C4-2B (cell line): ENCODE data around the gene KIF1B.

Experiments
- ZFX ChIP-seq: fragments of 450-650 bp; IDR thresholded peaks from 2 replicates; pipeline ENCODE4 v1.6.1; 2017
- TF ChIP-seq, protein P1 (sequence below): fragments of 450-650 bp; conservative IDR thresholded peaks from 2 replicates; pipeline ENCODE4 v1.5.1; 2017; ENCODE audit warnings: mild to moderate bottlenecking

DNA sequence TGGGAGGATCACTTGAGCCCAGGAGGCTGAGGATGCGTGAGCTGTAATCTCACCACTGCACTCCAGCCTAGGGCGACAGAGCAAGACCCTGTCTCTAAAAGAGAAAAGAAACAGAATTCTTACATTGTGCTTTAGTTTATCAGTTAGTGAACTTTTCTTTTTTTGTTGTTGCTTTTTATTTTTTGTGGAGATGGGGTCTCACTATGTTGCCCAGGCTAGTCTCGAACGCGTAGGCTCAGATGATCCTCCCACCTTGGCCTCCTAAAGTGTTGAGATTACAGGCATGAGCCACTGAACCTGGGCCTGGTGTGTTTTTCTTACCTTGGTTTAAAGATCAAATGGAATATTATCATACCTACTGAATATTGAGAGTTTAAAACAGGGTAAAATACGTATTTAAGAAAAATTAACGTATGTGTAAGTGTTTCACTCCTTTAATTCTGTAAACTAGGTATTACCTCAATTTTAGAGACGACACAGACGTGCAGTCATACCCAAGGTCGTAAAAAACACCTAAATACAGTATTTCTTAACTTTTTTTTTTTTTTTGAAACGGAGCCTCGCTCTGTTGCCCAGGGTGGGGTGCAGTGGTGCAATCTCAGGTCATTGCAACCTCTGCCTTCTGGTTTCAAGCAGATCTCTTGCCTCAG lies 39.6 kb downstream of the KIF1B start:
- TF ChIP-seq, protein P1, sequence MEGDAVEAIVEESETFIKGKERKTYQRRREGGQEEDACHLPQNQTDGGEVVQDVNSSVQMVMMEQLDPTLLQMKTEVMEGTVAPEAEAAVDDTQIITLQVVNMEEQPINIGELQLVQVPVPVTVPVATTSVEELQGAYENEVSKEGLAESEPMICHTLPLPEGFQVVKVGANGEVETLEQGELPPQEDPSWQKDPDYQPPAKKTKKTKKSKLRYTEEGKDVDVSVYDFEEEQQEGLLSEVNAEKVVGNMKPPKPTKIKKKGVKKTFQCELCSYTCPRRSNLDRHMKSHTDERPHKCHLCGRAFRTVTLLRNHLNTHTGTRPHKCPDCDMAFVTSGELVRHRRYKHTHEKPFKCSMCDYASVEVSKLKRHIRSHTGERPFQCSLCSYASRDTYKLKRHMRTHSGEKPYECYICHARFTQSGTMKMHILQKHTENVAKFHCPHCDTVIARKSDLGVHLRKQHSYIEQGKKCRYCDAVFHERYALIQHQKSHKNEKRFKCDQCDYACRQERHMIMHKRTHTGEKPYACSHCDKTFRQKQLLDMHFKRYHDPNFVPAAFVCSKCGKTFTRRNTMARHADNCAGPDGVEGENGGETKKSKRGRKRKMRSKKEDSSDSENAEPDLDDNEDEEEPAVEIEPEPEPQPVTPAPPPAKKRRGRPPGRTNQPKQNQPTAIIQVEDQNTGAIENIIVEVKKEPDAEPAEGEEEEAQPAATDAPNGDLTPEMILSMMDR, result no peak
- TF ChIP-seq ZFX, result no peak
